ENCODE measurements around the gene BBS9. TPM values are rescaled to one million over a fixed set of nuclear protein-coding genes. Genes with fewer than 3 reads are reported as not detected.

The BBS9 gene
- total and polyA plus RNA-seq, 2 experiments from 2014 or later = 27.2 to 66.1 TPM

- no peak overlapping the region for H3K27ac Mint-ChIP-seq
- Histone ChIP-seq H3K4me1 (ENCODE audit: insufficient read depth) (0 out of 2 replicates have a peak, but pooled peaks cover under 1% of the 10 kb centered on the region), H3K4me3 (no peak overlapping the region), H3K27ac (ENCODE audit: low read depth) (no peak overlapping the region), H3K4me2 (no peak overlapping the region), H2AFZ (no peak overlapping the region), H3F3A (replicated peaks; ENCODE audit: low read depth) (no peaks in the 10 kb centered on the region), H3K27me3 (ENCODE audit: insufficient read depth) (no peaks in the 10 kb centered on the region), H4K20me1 (replicated peaks; ENCODE audit: insufficient read depth) (no peaks in the 10 kb centered on the region), H3K9me2 (ENCODE audit: insufficient read depth) (no peaks in the 10 kb centered on the region), H3K36me3 (ENCODE audit: insufficient read depth) (no peaks in the 10 kb centered on the region), H3K79me2 (replicated peaks; ENCODE audit: insufficient read depth) (no peaks in the 10 kb centered on the region)
- H3K36me3 Mint-ChIP-seq (ENCODE audit: low read depth) = no peaks in the 10 kb centered on the region; the same call in 2 of the 3 replicates
- H3K27me3 Mint-ChIP-seq (ENCODE audit: insufficient read depth, low read depth, poor library complexity) = no peaks in the 10 kb centered on the region
- H3K4me3 Mint-ChIP-seq = no peak overlapping the region
- ATAC-seq (no peak), DNase-seq (ENCODE audit: low spot score) (no peak)
- peaks cover 2% of the 10 kb centered on the region; the same call in 1 of the 3 replicates for H3K4me1 Mint-ChIP-seq
- TF ChIP-seq EZH2phosphoT487 (IDR thresholded peaks at IDR 0.05; ENCODE audit: unreplicated experiment) = no peak
- H3K9me3 Mint-ChIP-seq = no peaks in the 10 kb centered on the region; the same call in 2 of the 3 replicates
Measured at GRCh38 chr7:33619264-33619663, 489.9 kb downstream of the BBS9 start.

- Histone ChIP-seq H3K79me2 (replicated peaks; ENCODE audit: insufficient read depth) (no peaks in the 10 kb centered on the region), H3F3A (replicated peaks; ENCODE audit: low read depth) (no peaks in the 10 kb centered on the region), H2AFZ (no peak overlapping the region), H4K20me1 (replicated peaks; ENCODE audit: insufficient read depth) (no peaks in the 10 kb centered on the region), H3K36me3 (ENCODE audit: insufficient read depth) (no peaks in the 10 kb centered on the region), H3K4me2 (no peak overlapping the region), H3K9me2 (ENCODE audit: insufficient read depth) (no peaks in the 10 kb centered on the region), H3K27me3 (ENCODE audit: insufficient read depth) (no peaks in the 10 kb centered on the region), H3K27ac (ENCODE audit: low read depth) (no peak overlapping the region), H3K4me3 (no peak overlapping the region), H3K4me1 (ENCODE audit: insufficient read depth) (peaks cover 14% of the 10 kb centered on the region; the same call in 1 of the 2 replicates)
- Mint-ChIP-seq H3K36me3 (ENCODE audit: low read depth) (peaks cover 6% of the 10 kb centered on the region), H3K27me3 (ENCODE audit: insufficient read depth, low read depth, poor library complexity) (no peaks in the 10 kb centered on the region), H3K27ac (no peak overlapping the region), H3K9me3 (peaks cover 7% of the 10 kb centered on the region), H3K4me3 (no peak overlapping the region), H3K4me1 (peaks cover 17% of the 10 kb centered on the region)
- DNase-seq (ENCODE audit: low spot score) = no peak
- ATAC-seq = no peak
- TF ChIP-seq EZH2 (IDR thresholded peaks at IDR 0.05; ENCODE audit: low read depth, unreplicated experiment) = no peak
- no peak for TF ChIP-seq CTCF (conservative IDR thresholded peaks at IDR 0.05; ENCODE audit: low read depth in 2 of 2)
Measured at GRCh38 chr7:33623267-33623666, 493.9 kb downstream of the BBS9 start.

- Mint-ChIP-seq H3K27me3 (ENCODE audit: insufficient read depth, low read depth, poor library complexity) (no peaks in the 10 kb centered on the region), H3K9me3 (peaks cover 7% of the 10 kb centered on the region), H3K36me3 (ENCODE audit: low read depth) (peaks cover 6% of the 10 kb centered on the region), H3K4me3 (no peak overlapping the region), H3K4me1 (peaks cover 22% of the 10 kb centered on the region), H3K27ac (no peak overlapping the region)
- no peak overlapping the region for H3K27ac ChIP-seq (ENCODE audit: low read depth)
- H3K79me2 ChIP-seq (replicated peaks; ENCODE audit: insufficient read depth) = no peaks in the 10 kb centered on the region
- no peaks in the 10 kb centered on the region for H3K9me2 ChIP-seq (ENCODE audit: insufficient read depth)
- no peaks in the 10 kb centered on the region for H3K27me3 ChIP-seq (ENCODE audit: insufficient read depth)
- TF ChIP-seq ETS1 (IDR thresholded peaks at IDR 0.05) (no peak), NANOG (IDR thresholded peaks at IDR 0.05; ENCODE audit: borderline replicate concordance) (no peak), REST (IDR thresholded peaks at IDR 0.05; ENCODE audit: unreplicated experiment) (no peak), POLR2AphosphoS5 (IDR thresholded peaks at IDR 0.05; ENCODE audit: low read depth) (no peak), STAT1 (IDR thresholded peaks at IDR 0.05; ENCODE audit: unreplicated experiment) (no peak)
- H4K20me1 ChIP-seq (replicated peaks; ENCODE audit: insufficient read depth) = no peaks in the 10 kb centered on the region
- no peak overlapping the region for H3K4me2 ChIP-seq
- H3K36me3 ChIP-seq (ENCODE audit: insufficient read depth) = no peaks in the 10 kb centered on the region
- no peak overlapping the region for H3K4me3 ChIP-seq
- no peak overlapping the region for H2AFZ ChIP-seq
- DNase-seq (ENCODE audit: low spot score) (no peak), ATAC-seq (no peak)
- H3K4me1 ChIP-seq (ENCODE audit: insufficient read depth) = peaks cover 14% of the 10 kb centered on the region; the same call in 1 of the 2 replicates
- no peaks in the 10 kb centered on the region for H3F3A ChIP-seq (replicated peaks; ENCODE audit: low read depth)
Measured at GRCh38 chr7:33624215-33624614, 494.9 kb downstream of the BBS9 start.

Measured in GM23338 (cell line).